ENCODE results near the gene TLE1. TPM values are rescaled to one million over a fixed set of nuclear protein-coding genes. Genes with fewer than 3 reads are reported as not detected.

TLE1 gene
- total and polyA plus RNA-seq, 9 donors: 44.2 to 64.2 (median 55.4) TPM

DNA sequence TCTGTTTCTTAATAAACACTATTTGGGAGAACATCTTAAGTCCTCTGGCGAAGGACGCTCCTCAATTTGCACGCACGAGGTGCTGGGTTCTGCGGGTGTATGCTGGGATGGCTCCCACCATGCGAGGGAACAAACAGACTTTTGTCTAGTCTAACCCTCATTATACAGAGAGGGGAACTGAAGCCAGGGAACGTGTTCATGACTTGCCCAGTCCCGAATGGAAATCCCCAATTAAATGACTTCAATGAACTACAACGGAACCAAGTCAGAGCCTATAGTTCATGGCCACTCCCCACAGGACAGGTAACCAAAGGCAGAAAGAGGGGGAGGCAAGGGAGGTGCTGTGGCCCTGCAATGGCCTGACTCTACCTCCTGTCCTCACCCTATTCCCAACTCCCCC, 9.3 kb downstream of the TLE1 start:
- H3K27me3 ChIP-seq (ENCODE audit: control insufficient read depth, insufficient read depth, low read length): peaks cover 2% of the 10 kb centered on the region
- no CpG with 5 or more reads among the region's 9 CpGs for WGBS (ENCODE audit: insufficient coverage)
- no peak for DNase-seq
- no peak overlapping the region for H3K27ac ChIP-seq (ENCODE audit: low read length)
- H3K36me3 ChIP-seq (ENCODE audit: control insufficient read depth, insufficient read depth, low read length): peaks cover 16% of the 10 kb centered on the region
- peaks cover 8% of the 10 kb centered on the region for H3K4me1 ChIP-seq (ENCODE audit: control insufficient read depth, insufficient read depth, low read length)
- H3K4me3 ChIP-seq (ENCODE audit: low read length): no peak overlapping the region
- no peaks in the 10 kb centered on the region for H3K9me3 ChIP-seq (replicated peaks; ENCODE audit: control insufficient read depth, low read depth, low read length)

DNA sequence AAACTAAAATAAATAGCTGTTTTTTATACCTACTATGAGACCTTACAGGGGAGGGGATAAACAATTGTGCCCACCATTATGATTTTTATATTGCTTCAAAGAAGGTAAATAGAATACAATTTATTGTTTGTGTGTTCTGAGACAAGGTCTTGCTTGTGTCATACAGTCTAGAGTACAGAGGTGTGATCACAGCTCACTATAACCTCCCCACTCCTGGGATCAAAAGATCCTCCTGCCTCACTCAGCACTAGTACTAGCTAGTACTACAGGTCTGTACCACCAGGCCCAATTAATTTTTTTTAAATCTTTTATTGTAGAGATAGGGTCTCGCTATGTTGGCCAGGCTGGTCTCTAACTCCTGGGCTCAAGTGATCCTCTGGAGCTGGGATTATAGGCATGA, 11.3 kb downstream of the TLE1 start:
- peaks cover 8% of the 10 kb centered on the region for H3K4me1 ChIP-seq (ENCODE audit: control insufficient read depth, insufficient read depth, low read length)
- H3K36me3 ChIP-seq (ENCODE audit: control insufficient read depth, insufficient read depth, low read length): peaks cover 28% of the 10 kb centered on the region
- peaks cover 2% of the 10 kb centered on the region for H3K27me3 ChIP-seq (ENCODE audit: control insufficient read depth, insufficient read depth, low read length)
- WGBS (ENCODE audit: insufficient coverage): no CpG with 5 or more reads among the region's 1 CpG
- no peak for DNase-seq
- no peaks in the 10 kb centered on the region for H3K9me3 ChIP-seq (replicated peaks; ENCODE audit: control insufficient read depth, low read depth, low read length)
- H3K27ac ChIP-seq (ENCODE audit: low read length): no peak overlapping the region
- H3K4me3 ChIP-seq (ENCODE audit: low read length): no peak overlapping the region

DNA sequence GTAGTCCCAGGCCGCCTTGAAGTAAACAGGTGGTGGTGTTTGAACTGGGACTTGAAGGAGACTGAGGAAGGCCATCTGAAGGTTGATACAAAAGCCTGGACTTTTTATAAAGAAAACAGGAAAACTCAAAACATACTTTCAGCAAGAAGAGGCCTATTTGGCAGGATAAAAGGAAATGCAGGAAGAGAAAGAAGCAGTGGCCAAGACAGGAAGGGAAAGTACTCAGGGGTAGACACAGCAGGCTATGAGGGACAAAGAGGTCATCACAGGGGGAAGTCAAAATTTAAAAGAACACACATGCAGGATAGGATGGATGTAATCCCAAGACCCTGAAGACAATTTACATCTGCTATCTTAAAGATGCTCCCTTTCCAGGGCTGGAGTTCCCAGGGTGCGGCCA, 13.0 kb downstream of the TLE1 start:
- peak overlapping the region; percentile 3 for H3K27ac ChIP-seq (ENCODE audit: low read length)
- no peaks in the 10 kb centered on the region for H3K27me3 ChIP-seq (ENCODE audit: control insufficient read depth, insufficient read depth, low read length)
- H3K4me1 ChIP-seq (ENCODE audit: control insufficient read depth, insufficient read depth, low read length): peaks cover 15% of the 10 kb centered on the region
- H3K36me3 ChIP-seq (ENCODE audit: control insufficient read depth, insufficient read depth, low read length): peaks cover 20% of the 10 kb centered on the region
- no peaks in the 10 kb centered on the region for H3K9me3 ChIP-seq (replicated peaks; ENCODE audit: control insufficient read depth, low read depth, low read length)
- H3K4me3 ChIP-seq (ENCODE audit: low read length): no peak overlapping the region
- WGBS (ENCODE audit: insufficient coverage): 40% methylated on average over 1 of the region's 2 CpGs
- peak; percentile 76 for DNase-seq

DNA sequence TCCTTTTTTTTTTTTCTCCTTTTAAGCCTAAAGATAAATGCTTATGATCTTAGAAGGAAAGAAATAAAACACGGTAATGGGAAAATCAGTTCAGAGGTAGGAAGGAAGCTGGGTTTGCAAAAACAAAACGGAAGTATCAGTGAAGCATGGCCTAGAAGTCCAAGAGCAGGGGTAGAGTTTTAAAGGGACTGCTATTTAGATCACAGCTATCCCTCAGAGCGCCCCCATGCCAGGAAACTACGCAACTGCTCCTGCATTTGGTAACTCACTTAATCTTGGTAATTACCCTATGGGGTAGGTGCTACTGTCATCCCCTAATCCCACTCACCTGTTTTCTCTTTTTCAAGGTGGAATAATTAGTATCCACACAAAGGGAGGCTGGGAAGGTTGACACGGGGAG, 16.0 kb downstream of the TLE1 start:
- Histone ChIP-seq H3K4me3 (ENCODE audit: low read length) (no peak overlapping the region), H3K36me3 (ENCODE audit: control insufficient read depth, insufficient read depth, low read length) (peaks cover 14% of the 10 kb centered on the region), H3K9me3 (replicated peaks; ENCODE audit: control insufficient read depth, low read depth, low read length) (no peaks in the 10 kb centered on the region), H3K4me1 (ENCODE audit: control insufficient read depth, insufficient read depth, low read length) (peaks cover 25% of the 10 kb centered on the region), H3K27me3 (ENCODE audit: control insufficient read depth, insufficient read depth, low read length) (no peaks in the 10 kb centered on the region), H3K27ac (ENCODE audit: low read length) (no peak overlapping the region)
- no CpG with 5 or more reads among the region's 5 CpGs for WGBS (ENCODE audit: insufficient coverage)
- DNase-seq: no peak

DNA sequence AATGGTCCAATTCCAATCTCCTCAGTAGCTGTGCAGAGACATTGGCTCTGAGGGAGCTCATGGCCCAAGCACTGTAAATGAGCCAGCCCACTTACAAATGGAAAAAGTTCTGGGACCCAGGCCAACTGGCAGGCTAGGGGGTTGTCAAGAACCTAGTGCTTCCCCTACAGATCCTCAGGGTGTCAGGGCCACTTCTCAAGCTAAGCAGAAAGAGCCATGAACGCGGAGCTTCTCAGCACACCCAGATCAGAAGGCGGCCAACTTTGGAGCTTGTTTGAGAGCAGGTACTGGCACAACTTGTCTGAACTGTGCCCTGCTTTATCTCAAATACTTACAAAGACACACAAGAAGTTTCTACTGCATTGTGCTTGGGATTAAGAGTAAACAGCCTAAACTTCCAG, 17.5 kb downstream of the TLE1 start:
- peaks cover 32% of the 10 kb centered on the region for H3K4me1 ChIP-seq (ENCODE audit: control insufficient read depth, insufficient read depth, low read length)
- peak overlapping the region; percentile 24 for H3K27ac ChIP-seq (ENCODE audit: low read length)
- H3K36me3 ChIP-seq (ENCODE audit: control insufficient read depth, insufficient read depth, low read length): peaks cover 16% of the 10 kb centered on the region
- no CpG with 5 or more reads among the region's 3 CpGs for WGBS (ENCODE audit: insufficient coverage)
- H3K9me3 ChIP-seq (replicated peaks; ENCODE audit: control insufficient read depth, low read depth, low read length): no peaks in the 10 kb centered on the region
- peak; percentile 98 for DNase-seq
- no peak overlapping the region for H3K4me3 ChIP-seq (ENCODE audit: low read length)
- H3K27me3 ChIP-seq (ENCODE audit: control insufficient read depth, insufficient read depth, low read length): no peaks in the 10 kb centered on the region

DNA sequence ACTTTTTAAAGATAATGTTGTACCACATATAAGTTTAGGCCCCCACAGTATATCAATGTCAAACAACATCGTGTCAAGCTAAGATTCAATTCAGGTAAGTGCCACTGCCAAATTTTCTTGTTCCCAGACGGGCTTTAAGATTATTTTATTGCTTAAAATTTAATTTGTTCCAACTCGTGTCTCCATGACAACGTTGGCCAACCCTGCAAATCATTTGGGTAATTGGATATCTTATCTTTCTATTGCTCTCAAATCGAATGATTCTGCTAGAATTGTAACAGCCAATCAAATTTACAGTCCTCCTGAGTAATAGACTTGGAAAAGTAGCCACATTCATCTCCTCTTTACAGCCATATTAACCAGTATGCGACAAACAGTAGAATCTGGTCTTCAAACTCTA, 19.5 kb downstream of the TLE1 start:
- Histone ChIP-seq H3K27ac (ENCODE audit: low read length) (no peak overlapping the region), H3K4me1 (ENCODE audit: control insufficient read depth, insufficient read depth, low read length) (peaks cover 42% of the 10 kb centered on the region), H3K36me3 (ENCODE audit: control insufficient read depth, insufficient read depth, low read length) (peaks cover 16% of the 10 kb centered on the region), H3K4me3 (ENCODE audit: low read length) (no peak overlapping the region), H3K27me3 (ENCODE audit: control insufficient read depth, insufficient read depth, low read length) (no peaks in the 10 kb centered on the region), H3K9me3 (replicated peaks; ENCODE audit: control insufficient read depth, low read depth, low read length) (no peaks in the 10 kb centered on the region)
- WGBS (ENCODE audit: insufficient coverage): 57% methylated on average over 1 of the region's 6 CpGs
- peak; percentile 53 for DNase-seq

DNA sequence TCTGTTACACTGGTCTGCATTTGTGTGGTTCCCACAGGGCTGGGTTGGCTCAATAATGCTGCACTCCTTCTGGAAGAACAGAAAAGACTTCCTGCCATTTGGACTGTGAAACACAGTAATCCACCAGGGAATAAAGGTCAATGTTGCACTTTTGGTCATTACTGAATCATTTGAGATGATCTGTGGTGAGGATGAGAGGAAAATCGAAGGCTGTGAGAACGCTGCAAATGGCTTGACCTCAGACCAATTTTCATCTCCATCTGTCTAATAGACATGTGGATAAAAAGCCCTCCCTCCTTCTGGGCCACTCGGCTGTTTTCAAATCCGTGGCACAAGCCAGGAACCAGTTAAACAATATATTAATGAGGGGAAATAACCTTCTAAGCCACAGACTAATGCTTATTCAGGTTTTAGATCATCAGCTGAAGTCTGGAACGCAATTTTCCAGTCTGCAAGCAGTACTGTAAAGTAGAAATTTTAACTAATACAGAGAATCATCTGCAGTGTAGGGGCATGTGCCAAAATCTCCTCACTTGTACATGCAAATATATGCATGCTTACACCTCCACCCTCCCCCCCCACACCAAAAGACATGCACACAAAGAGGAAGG, 20.2 kb downstream of the TLE1 start:
- H3K27ac ChIP-seq (ENCODE audit: low read length): peak overlapping the region; percentile 21
- no peaks in the 10 kb centered on the region for H3K27me3 ChIP-seq (ENCODE audit: control insufficient read depth, insufficient read depth, low read length)
- WGBS (ENCODE audit: insufficient coverage): no CpG with 5 or more reads among the region's 5 CpGs
- H3K9me3 ChIP-seq (replicated peaks; ENCODE audit: control insufficient read depth, low read depth, low read length): no peaks in the 10 kb centered on the region
- no peak overlapping the region for H3K4me3 ChIP-seq (ENCODE audit: low read length)
- peaks cover 44% of the 10 kb centered on the region for H3K4me1 ChIP-seq (ENCODE audit: control insufficient read depth, insufficient read depth, low read length)
- peaks cover 12% of the 10 kb centered on the region for H3K36me3 ChIP-seq (ENCODE audit: control insufficient read depth, insufficient read depth, low read length)
- peak; percentile 89 for DNase-seq

DNA sequence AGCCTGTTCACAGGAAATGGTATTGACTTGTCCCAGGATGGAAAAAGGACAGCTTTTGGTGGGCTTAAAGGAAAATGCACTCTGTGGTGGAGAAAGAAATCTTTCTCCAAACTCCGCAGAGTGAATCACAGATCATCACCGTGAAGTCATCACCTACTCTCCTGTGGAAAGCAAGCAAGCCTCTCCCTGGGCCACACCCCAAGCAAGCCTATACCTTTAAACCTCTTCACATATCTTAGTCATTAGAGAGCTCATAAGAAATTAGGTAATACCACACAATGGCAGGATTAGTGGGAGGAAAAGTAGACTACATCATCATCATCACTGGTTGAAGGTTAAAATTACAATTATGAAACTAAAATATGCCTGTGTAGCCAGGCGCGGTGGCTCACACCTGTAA, 23.2 kb downstream of the TLE1 start:
- H3K36me3 ChIP-seq (ENCODE audit: control insufficient read depth, insufficient read depth, low read length): peaks cover 7% of the 10 kb centered on the region
- no CpG with 5 or more reads among the region's 4 CpGs for WGBS (ENCODE audit: insufficient coverage)
- H3K27me3 ChIP-seq (ENCODE audit: control insufficient read depth, insufficient read depth, low read length): no peaks in the 10 kb centered on the region
- no peak for DNase-seq
- peak overlapping the region; percentile 13 for H3K27ac ChIP-seq (ENCODE audit: low read length)
- no peak overlapping the region for H3K4me3 ChIP-seq (ENCODE audit: low read length)
- peaks cover 40% of the 10 kb centered on the region for H3K4me1 ChIP-seq (ENCODE audit: control insufficient read depth, insufficient read depth, low read length)
- no peaks in the 10 kb centered on the region for H3K9me3 ChIP-seq (replicated peaks; ENCODE audit: control insufficient read depth, low read depth, low read length)

DNA sequence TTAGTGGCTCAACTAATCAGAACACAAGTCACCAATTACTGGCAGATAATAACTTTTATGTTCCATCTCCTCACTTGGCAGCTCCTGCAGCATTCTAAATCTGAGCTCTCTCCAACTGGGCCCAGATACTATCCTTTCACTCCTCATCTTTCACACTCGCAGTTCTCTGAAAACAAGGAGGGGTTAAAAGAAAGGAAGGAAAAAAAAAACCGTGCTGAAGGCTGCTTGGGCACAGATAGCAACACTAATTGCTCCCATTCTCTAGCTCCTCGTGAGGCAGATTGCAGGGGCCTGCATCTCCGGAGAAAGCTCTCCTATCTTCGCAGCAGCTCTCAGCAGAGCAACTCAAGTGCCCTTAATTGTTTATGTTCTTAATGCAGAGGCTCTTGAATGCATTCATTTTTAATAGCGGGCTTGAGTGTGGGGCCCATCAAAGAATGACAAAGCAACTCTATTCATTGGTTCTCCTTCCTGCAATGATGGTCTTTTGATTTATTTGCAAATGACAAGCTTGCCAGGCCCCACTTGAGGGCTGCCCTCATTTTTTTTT, 23.9 kb downstream of the TLE1 start:
- Histone ChIP-seq H3K9me3 (replicated peaks; ENCODE audit: control insufficient read depth, low read depth, low read length) (no peaks in the 10 kb centered on the region), H3K27me3 (ENCODE audit: control insufficient read depth, insufficient read depth, low read length) (no peaks in the 10 kb centered on the region), H3K36me3 (ENCODE audit: control insufficient read depth, insufficient read depth, low read length) (peaks cover 7% of the 10 kb centered on the region), H3K4me3 (ENCODE audit: low read length) (no peak overlapping the region), H3K27ac (ENCODE audit: low read length) (peak overlapping the region; percentile 20), H3K4me1 (ENCODE audit: control insufficient read depth, insufficient read depth, low read length) (peaks cover 40% of the 10 kb centered on the region)
- DNase-seq: peak; percentile 46
- WGBS (ENCODE audit: insufficient coverage): no CpG with 5 or more reads among the region's 6 CpGs

DNA sequence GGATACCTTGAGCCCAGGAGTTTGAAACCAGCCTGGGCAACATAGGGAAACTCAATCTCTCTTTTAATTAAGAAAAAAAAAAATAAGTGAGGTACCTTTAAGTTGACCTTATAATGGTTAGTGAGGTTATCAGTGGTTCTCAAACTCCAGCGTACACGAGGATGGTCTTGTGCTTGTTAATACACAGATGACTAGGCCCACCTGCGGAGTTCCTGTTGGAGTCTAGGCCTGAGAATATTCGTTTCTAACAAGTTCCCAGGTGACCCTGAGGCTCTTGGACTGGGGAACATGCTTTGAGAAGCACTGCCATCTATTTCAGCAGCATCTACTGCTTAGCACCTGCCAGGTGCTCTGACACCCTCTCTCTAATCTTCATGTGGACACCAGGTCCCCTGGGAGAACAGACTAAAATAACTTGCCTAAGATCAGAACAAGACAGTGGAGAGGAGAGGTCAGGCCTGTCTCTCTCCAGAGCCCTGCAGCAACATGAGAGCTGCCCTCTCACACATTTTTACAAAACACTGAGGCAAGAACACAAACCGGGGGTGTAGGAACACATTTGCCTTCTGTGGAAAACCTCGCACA, 24.6 kb downstream of the TLE1 start:
- H3K4me1 ChIP-seq (ENCODE audit: control insufficient read depth, insufficient read depth, low read length): peaks cover 38% of the 10 kb centered on the region
- no peaks in the 10 kb centered on the region for H3K27me3 ChIP-seq (ENCODE audit: control insufficient read depth, insufficient read depth, low read length)
- no peaks in the 10 kb centered on the region for H3K9me3 ChIP-seq (replicated peaks; ENCODE audit: control insufficient read depth, low read depth, low read length)
- WGBS (ENCODE audit: insufficient coverage): 35% methylated on average over 6 of the region's 6 CpGs
- no peak for DNase-seq
- H3K4me3 ChIP-seq (ENCODE audit: low read length): no peak overlapping the region
- H3K27ac ChIP-seq (ENCODE audit: low read length): no peak overlapping the region
- H3K36me3 ChIP-seq (ENCODE audit: control insufficient read depth, insufficient read depth, low read length): peaks cover 7% of the 10 kb centered on the region

Data from muscle of leg (tissue), 11 donors.